OCI-LY1 (cell line): ENCODE measurements around the gene GALNT9.

ENCODE experiments used
- EZH2 ChIP-seq: fragments of 200-600 bp; sonication (generic), shearing (Covaris generic); IDR thresholded peaks from 2 replicates; pipeline ENCODE4 v1.8.0; 2017; ENCODE audit warnings: borderline replicate concordance, mixed run types, mild to moderate bottlenecking, antibody characterized with exemption, low read length, moderate library complexity, mixed read lengths
- TF ChIP-seq, protein P1 (sequence below): fragments of 200-600 bp; sonication (generic), shearing (Covaris generic); IDR thresholded peaks from 2 replicates; pipeline ENCODE4 v1.5.1; 2017; ENCODE audit warnings: mild to moderate bottlenecking, antibody characterized with exemption, low read length, moderate library complexity, mixed read lengths

DNA sequence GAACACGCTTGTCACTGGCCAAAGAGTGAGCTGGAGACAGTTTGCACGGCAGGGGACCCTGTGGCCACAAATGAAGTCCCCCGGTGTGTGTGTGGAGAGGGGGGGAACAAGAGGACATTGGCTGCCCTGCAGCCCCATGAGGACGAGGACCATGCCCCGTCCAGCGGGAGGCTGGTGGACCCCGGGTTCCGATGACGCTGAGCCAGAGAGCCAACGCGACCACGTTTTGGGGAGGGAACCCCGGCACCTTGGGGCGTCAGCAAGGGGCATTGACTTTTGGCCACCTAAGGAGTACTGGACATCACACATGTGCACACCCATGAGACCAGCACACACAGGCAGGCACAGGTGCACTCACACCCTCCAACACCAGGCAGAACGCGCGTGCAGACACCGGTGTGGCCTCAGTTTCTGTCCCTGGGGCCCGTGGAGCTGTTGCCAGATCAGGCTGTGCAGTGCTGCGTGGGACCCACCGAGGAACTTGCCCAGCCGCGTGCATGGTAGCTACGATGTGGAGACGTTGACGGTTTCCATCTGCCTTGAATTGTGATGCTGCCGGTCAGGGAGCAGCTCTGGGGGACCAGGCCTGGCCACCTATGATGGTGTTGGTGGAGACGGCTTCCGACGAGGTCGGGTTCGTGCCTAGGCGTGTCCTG lies 158.6 kb downstream of the GALNT9 start:
- TF ChIP-seq, protein P1, sequence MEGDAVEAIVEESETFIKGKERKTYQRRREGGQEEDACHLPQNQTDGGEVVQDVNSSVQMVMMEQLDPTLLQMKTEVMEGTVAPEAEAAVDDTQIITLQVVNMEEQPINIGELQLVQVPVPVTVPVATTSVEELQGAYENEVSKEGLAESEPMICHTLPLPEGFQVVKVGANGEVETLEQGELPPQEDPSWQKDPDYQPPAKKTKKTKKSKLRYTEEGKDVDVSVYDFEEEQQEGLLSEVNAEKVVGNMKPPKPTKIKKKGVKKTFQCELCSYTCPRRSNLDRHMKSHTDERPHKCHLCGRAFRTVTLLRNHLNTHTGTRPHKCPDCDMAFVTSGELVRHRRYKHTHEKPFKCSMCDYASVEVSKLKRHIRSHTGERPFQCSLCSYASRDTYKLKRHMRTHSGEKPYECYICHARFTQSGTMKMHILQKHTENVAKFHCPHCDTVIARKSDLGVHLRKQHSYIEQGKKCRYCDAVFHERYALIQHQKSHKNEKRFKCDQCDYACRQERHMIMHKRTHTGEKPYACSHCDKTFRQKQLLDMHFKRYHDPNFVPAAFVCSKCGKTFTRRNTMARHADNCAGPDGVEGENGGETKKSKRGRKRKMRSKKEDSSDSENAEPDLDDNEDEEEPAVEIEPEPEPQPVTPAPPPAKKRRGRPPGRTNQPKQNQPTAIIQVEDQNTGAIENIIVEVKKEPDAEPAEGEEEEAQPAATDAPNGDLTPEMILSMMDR: no peak
- TF ChIP-seq EZH2: no peak
